GM12878 (cell line): ENCODE results near the gene CATSPERZ.

Source experiments
- CHD2 ChIP-seq: IDR thresholded peaks from 2 replicates; pipeline ENCODE4 v1.6.1; 2011; ENCODE audit warnings: low read depth, low read length, improper control_type of control experiment, borderline replicate concordance
- EP300 ChIP-seq, 2 experiments: fragments of 150-350 bp in 1 of 2; IDR thresholded peaks; 2 replicates each; pipeline ENCODE4 v1.6.1; 2011 to 2012; ENCODE audit warnings: low read depth in 2 of 2, low read length in 2 of 2, borderline replicate concordance in 1 of 2, improper control_type of control experiment in 1 of 2, inconsistent platforms in 1 of 2; ENCODE audit not compliant: control insufficient read depth in 1 of 2
- EZH2 ChIP-seq: IDR thresholded peaks from 2 replicates; pipeline ENCODE4 v1.6.1; 2012; ENCODE audit warnings: low read depth, mild to moderate bottlenecking, control low read depth, inconsistent platforms, low read length, borderline replicate concordance; ENCODE audit not compliant: control insufficient read depth
- FOXK2 ChIP-seq: fragments of 450-650 bp; IDR thresholded peaks from 2 replicates; pipeline ENCODE4 v1.6.1; 2017; ENCODE audit warnings: mild to moderate bottlenecking, moderate library complexity
- MTA2 ChIP-seq: fragments of 450-650 bp; IDR thresholded peaks from 2 replicates; pipeline ENCODE4 v1.6.1; 2016; ENCODE audit warnings: low read depth, mild to moderate bottlenecking, moderate library complexity
- RELA ChIP-seq: fragments of 450-650 bp; IDR thresholded peaks from 2 replicates; pipeline ENCODE4 v1.8.0; 2014; ENCODE audit warnings: borderline replicate concordance; ENCODE audit not compliant: partially characterized antibody
- SP1 ChIP-seq: IDR thresholded peaks from one replicate; pipeline ENCODE4 v1.6.1; 2011; ENCODE audit warnings: low read depth, low read length
- SUZ12 ChIP-seq: fragments of 200-600 bp; sonication (generic); IDR thresholded peaks from one replicate; pipeline ENCODE4 v1.6.1; 2018; ENCODE audit warnings: antibody characterized with exemption, mild to moderate bottlenecking; ENCODE audit not compliant: unreplicated experiment
- ZNF24 ChIP-seq: fragments of 450-650 bp; IDR thresholded peaks from 2 replicates; pipeline ENCODE4 v1.6.1; 2017; ENCODE audit warnings: antibody characterized with exemption, mild to moderate bottlenecking
- TF ChIP-seq, protein P1 (sequence below): IDR thresholded peaks from 2 replicates; pipeline ENCODE4 v1.6.1; 2012; ENCODE audit warnings: mild to moderate bottlenecking, low read depth, low read length
- TF ChIP-seq, protein P2 (sequence below), 3 experiments: IDR thresholded peaks in 2 of 3; conservative IDR thresholded peaks in 1 of 3; 2 replicates each; pipeline ENCODE4 v1.5.1; 2011; ENCODE audit warnings: low read depth in 3 of 3, low read length in 3 of 3, mild to moderate bottlenecking in 3 of 3, control low read depth in 2 of 3, moderate library complexity in 2 of 3, inconsistent platforms in 1 of 3, mixed read lengths in 1 of 3; ENCODE audit not compliant: control insufficient read depth in 2 of 3, insufficient read depth in 1 of 3; ENCODE audit errors: extremely low read depth in 1 of 3
- TF ChIP-seq, protein P3 (sequence below): IDR thresholded peaks from 2 replicates; pipeline ENCODE4 v1.6.1; 2011; ENCODE audit warnings: low read depth, low read length, improper control_type of control experiment, borderline replicate concordance
- TF ChIP-seq, protein P4 (sequence below): IDR thresholded peaks from 2 replicates; pipeline ENCODE4 v1.6.1; 2012; ENCODE audit warnings: low read depth, low read length, improper control_type of control experiment

DNA sequence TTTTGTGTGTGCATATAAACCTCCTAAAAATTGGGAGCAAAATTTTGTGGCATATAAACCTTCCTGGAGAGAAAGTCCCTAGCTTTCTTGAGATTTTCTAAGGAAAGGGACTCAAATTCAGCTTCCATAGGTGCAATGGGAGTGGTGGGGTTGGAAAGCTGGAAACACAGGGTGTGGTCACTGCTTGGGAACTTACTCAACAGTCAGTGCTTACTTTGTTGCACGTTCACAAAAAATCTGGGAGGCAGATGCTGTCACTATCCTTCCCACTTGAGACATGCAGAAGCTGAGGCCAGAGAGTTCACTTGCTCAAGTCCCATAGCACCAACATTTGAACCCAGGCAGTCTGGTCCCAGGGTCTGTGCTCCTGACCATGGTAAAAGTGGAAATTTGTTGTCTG lies 3.9 kb upstream of the CATSPERZ start:
- no peak for TF ChIP-seq EZH2
- no peak for TF ChIP-seq SP1
- TF ChIP-seq, protein P1, sequence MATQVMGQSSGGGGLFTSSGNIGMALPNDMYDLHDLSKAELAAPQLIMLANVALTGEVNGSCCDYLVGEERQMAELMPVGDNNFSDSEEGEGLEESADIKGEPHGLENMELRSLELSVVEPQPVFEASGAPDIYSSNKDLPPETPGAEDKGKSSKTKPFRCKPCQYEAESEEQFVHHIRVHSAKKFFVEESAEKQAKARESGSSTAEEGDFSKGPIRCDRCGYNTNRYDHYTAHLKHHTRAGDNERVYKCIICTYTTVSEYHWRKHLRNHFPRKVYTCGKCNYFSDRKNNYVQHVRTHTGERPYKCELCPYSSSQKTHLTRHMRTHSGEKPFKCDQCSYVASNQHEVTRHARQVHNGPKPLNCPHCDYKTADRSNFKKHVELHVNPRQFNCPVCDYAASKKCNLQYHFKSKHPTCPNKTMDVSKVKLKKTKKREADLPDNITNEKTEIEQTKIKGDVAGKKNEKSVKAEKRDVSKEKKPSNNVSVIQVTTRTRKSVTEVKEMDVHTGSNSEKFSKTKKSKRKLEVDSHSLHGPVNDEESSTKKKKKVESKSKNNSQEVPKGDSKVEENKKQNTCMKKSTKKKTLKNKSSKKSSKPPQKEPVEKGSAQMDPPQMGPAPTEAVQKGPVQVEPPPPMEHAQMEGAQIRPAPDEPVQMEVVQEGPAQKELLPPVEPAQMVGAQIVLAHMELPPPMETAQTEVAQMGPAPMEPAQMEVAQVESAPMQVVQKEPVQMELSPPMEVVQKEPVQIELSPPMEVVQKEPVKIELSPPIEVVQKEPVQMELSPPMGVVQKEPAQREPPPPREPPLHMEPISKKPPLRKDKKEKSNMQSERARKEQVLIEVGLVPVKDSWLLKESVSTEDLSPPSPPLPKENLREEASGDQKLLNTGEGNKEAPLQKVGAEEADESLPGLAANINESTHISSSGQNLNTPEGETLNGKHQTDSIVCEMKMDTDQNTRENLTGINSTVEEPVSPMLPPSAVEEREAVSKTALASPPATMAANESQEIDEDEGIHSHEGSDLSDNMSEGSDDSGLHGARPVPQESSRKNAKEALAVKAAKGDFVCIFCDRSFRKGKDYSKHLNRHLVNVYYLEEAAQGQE, result no peak
- TF ChIP-seq, protein P2, sequence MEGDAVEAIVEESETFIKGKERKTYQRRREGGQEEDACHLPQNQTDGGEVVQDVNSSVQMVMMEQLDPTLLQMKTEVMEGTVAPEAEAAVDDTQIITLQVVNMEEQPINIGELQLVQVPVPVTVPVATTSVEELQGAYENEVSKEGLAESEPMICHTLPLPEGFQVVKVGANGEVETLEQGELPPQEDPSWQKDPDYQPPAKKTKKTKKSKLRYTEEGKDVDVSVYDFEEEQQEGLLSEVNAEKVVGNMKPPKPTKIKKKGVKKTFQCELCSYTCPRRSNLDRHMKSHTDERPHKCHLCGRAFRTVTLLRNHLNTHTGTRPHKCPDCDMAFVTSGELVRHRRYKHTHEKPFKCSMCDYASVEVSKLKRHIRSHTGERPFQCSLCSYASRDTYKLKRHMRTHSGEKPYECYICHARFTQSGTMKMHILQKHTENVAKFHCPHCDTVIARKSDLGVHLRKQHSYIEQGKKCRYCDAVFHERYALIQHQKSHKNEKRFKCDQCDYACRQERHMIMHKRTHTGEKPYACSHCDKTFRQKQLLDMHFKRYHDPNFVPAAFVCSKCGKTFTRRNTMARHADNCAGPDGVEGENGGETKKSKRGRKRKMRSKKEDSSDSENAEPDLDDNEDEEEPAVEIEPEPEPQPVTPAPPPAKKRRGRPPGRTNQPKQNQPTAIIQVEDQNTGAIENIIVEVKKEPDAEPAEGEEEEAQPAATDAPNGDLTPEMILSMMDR (IDR thresholded peaks at IDR 0.05 in 2 of 3, conservative IDR thresholded peaks at IDR 0.05 in 1 of 3; ENCODE audit: control insufficient read depth in 2 of 3, extremely low read depth in 1 of 3, insufficient read depth in 1 of 3, low read depth in 3 of 3, low read length in 3 of 3), result no peak
- TF ChIP-seq, protein P3, sequence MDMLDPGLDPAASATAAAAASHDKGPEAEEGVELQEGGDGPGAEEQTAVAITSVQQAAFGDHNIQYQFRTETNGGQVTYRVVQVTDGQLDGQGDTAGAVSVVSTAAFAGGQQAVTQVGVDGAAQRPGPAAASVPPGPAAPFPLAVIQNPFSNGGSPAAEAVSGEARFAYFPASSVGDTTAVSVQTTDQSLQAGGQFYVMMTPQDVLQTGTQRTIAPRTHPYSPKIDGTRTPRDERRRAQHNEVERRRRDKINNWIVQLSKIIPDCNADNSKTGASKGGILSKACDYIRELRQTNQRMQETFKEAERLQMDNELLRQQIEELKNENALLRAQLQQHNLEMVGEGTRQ, result no peak
- TF ChIP-seq EP300 (IDR thresholded peaks at IDR 0.05; ENCODE audit: borderline replicate concordance in 1 of 2, control insufficient read depth in 1 of 2, low read depth in 2 of 2, low read length in 2 of 2), result no peak
- TF ChIP-seq SUZ12, result no peak
- TF ChIP-seq RELA, result no peak
- TF ChIP-seq ZNF24, result no peak
- TF ChIP-seq, protein P4, sequence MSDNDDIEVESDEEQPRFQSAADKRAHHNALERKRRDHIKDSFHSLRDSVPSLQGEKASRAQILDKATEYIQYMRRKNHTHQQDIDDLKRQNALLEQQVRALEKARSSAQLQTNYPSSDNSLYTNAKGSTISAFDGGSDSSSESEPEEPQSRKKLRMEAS, result no peak
- no peak for TF ChIP-seq FOXK2
- TF ChIP-seq MTA2, result no peak
- no peak for TF ChIP-seq CHD2
